Measurements from ENCODE around the gene GLYR1. TPM values are rescaled to one million over a fixed set of nuclear protein-coding genes. Genes with fewer than 3 reads are reported as not detected.

Gene GLYR1
- total and polyA plus RNA-seq, 9 of the 15 experiments (the other 6 are each of a cell fraction or from before 2014, with no cell fraction given), result 6.7 to 99.2 (median 60.2) TPM

DNA sequence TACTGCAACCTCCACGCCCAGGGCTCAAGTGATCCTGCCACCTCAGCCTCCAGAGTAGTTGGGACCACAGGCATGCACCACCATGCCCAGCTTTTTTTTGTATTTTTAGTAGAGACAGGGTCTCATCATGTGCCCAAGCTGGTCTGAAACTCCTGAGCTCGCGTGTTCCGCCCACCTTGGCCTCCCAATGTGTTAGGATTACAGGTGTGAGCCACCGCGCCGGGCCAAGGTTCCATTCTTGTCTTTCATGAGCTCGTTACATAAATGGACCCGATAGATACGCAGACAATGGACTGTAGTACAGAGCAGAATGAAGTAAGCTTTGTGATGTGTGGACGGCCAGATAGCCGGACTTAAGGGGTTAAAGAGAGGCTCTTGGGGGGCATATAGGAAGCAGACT, 19.5 kb upstream of the GLYR1 start (continued):
- TF ChIP-seq, protein P1, sequence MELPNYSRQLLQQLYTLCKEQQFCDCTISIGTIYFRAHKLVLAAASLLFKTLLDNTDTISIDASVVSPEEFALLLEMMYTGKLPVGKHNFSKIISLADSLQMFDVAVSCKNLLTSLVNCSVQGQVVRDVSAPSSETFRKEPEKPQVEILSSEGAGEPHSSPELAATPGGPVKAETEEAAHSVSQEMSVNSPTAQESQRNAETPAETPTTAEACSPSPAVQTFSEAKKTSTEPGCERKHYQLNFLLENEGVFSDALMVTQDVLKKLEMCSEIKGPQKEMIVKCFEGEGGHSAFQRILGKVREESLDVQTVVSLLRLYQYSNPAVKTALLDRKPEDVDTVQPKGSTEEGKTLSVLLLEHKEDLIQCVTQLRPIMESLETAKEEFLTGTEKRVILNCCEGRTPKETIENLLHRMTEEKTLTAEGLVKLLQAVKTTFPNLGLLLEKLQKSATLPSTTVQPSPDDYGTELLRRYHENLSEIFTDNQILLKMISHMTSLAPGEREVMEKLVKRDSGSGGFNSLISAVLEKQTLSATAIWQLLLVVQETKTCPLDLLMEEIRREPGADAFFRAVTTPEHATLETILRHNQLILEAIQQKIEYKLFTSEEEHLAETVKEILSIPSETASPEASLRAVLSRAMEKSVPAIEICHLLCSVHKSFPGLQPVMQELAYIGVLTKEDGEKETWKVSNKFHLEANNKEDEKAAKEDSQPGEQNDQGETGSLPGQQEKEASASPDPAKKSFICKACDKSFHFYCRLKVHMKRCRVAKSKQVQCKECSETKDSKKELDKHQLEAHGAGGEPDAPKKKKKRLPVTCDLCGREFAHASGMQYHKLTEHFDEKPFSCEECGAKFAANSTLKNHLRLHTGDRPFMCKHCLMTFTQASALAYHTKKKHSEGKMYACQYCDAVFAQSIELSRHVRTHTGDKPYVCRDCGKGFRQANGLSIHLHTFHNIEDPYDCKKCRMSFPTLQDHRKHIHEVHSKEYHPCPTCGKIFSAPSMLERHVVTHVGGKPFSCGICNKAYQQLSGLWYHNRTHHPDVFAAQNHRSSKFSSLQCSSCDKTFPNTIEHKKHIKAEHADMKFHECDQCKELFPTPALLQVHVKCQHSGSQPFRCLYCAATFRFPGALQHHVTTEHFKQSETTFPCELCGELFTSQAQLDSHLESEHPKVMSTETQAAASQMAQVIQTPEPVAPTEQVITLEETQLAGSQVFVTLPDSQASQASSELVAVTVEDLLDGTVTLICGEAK (IDR thresholded peaks at IDR 0.05), result no peak
- TF ChIP-seq, protein P1 (CRISPR knock-in tag; IDR thresholded peaks at IDR 0.05), result no peak
- TF ChIP-seq ZFP1 (CRISPR knock-in tag; IDR thresholded peaks at IDR 0.05) (no peak), EGR1 (conservative IDR thresholded peaks at IDR 0.05) (no peak), TEAD4 (IDR thresholded peaks at IDR 0.05; ENCODE audit: low read length) (no peak), TEAD4 (CRISPR knock-in tag; IDR thresholded peaks at IDR 0.05; ENCODE audit: borderline replicate concordance) (no peak), FOXA1 (IDR thresholded peaks at IDR 0.05; ENCODE audit: borderline replicate concordance) (no peak), ETV6 (IDR thresholded peaks at IDR 0.05; ENCODE audit: borderline replicate concordance in 1 of 2, low read depth in 2 of 2, low read length in 1 of 2) (no peak), ETV6 (CRISPR knock-in tag; IDR thresholded peaks at IDR 0.05; ENCODE audit: borderline replicate concordance) (no peak)

Data from K562 (cell line).